Measurements from ENCODE around the gene STON2.

DNA sequence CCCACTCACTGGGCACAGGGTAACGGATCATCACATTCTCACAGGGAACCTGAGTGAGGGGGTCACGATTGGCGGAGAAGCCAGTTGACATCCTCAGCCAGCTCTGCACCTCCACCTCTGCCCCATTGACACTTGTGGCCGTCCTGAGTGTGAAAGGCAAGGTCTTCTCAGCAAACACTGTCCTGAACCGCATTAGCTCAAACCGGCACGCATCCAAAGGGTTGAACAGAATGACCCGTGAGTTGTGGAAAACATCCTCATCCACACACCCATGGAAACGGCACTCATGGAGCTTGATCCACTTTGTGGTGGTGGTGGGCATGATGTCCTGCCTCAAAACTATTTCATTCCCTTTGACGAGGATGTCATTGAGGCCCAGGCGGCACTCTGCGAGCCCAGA lies 123.0 kb downstream of the STON2 start:
- no peak for TF ChIP-seq TBL1XR1 (IDR thresholded peaks at IDR 0.05; ENCODE audit: borderline replicate concordance, low read length, partially characterized antibody)
- no peak for TF ChIP-seq ETV6 (CRISPR knock-in tag; conservative IDR thresholded peaks at IDR 0.05)
- TF ChIP-seq TCF7 (IDR thresholded peaks at IDR 0.05; ENCODE audit: low read depth): no peak
- no peak for TF ChIP-seq SP1 (IDR thresholded peaks at IDR 0.05)
- TF ChIP-seq SP1 (CRISPR knock-in tag; IDR thresholded peaks at IDR 0.05): no peak
- TF ChIP-seq, protein P1, sequence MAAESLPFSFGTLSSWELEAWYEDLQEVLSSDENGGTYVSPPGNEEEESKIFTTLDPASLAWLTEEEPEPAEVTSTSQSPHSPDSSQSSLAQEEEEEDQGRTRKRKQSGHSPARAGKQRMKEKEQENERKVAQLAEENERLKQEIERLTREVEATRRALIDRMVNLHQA (CRISPR knock-in tag; IDR thresholded peaks at IDR 0.05): no peak
- TF ChIP-seq POLR2A (IDR thresholded peaks at IDR 0.05; ENCODE audit: insufficient read depth in 1 of 2, low read depth in 2 of 2, low read length in 2 of 2): no peak
- TF ChIP-seq, protein P2, sequence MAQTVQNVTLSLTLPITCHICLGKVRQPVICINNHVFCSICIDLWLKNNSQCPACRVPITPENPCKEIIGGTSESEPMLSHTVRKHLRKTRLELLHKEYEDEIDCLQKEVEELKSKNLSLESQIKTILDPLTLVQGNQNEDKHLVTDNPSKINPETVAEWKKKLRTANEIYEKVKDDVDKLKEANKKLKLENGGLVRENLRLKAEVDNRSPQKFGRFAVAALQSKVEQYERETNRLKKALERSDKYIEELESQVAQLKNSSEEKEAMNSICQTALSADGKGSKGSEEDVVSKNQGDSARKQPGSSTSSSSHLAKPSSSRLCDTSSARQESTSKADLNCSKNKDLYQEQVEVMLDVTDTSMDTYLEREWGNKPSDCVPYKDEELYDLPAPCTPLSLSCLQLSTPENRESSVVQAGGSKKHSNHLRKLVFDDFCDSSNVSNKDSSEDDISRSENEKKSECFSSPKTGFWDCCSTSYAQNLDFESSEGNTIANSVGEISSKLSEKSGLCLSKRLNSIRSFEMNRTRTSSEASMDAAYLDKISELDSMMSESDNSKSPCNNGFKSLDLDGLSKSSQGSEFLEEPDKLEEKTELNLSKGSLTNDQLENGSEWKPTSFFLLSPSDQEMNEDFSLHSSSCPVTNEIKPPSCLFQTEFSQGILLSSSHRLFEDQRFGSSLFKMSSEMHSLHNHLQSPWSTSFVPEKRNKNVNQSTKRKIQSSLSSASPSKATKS (CRISPR knock-in tag; IDR thresholded peaks at IDR 0.05): no peak
